ENCODE measurements around the gene CPED1.
"Not testable (repeated sequence)": the region's sequence is repeated elsewhere in the genome, so short reads cannot be mapped to it uniquely, and the experiment has no call there.

Gene CPED1

DNA sequence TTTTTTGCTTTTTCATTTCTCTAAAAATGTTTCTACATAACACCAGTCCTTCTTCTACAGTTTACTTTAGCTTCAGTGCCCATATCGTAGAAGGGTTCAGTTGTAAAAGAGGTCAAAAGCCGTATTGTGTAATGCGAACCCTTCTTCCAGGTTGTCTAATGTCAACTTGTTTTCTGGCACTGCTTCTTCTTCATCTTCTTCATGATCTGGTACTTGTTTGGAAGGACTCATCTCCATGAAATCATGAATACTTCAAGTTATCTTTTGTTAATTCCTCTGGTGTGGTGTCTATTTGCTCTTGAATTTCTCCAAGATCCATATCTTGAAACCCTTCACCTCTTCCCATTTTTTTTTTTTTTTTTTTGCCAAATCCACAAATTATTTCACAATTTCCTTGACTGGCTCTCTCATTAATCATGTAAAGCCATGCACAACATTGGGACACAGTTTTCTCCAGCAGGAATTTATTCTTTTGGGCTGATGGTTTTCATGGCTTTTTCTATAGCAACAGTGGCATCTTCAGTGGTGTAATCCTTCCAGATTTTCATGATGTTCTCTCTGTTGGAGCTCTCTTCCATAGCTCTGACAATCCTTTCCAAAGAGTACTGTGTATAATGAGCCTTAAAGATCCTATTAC, 85.1 kb downstream of the CPED1 start:
- no peak for DNase-seq

DNA sequence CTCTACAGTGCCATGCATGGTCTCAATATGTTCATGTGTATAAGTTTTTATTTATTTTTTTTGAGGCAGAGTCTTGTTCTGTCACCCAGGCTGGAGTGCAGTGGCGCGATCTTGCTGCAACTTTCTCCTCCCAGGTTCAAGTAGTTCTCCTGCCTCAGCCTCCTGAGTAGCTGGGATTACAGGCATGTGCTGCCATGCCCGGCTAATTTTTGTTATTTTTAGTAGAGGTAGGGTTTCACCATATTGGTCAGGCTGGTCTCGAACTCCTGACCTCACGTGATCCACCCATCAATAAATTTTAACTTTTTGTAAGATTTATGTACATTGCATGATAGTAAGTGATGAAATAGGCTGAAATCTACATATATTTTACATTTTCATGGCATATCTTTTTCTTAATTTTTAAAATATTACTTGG, 86.9 kb downstream of the CPED1 start:
- not testable (repeated sequence) for DNase-seq

DNA sequence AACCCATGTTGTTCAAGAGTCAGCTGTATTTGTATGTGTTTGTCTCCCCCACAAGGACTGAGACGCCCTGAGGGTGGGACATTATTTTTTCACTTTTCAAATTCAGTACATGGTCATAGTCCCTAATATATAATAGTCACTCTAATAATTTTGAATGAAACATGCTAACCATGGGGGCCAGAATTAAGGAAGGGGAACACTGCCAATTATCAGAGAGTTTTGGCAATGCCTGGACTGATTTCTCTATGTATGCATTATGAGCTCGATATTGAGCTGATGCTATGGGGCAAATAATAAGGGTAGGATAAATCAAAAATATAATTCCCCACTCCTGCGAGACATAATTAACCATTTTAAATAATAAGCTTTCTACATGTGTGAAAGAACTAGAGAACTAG, 87.4 kb downstream of the CPED1 start:
- DNase-seq = no peak

DNA sequence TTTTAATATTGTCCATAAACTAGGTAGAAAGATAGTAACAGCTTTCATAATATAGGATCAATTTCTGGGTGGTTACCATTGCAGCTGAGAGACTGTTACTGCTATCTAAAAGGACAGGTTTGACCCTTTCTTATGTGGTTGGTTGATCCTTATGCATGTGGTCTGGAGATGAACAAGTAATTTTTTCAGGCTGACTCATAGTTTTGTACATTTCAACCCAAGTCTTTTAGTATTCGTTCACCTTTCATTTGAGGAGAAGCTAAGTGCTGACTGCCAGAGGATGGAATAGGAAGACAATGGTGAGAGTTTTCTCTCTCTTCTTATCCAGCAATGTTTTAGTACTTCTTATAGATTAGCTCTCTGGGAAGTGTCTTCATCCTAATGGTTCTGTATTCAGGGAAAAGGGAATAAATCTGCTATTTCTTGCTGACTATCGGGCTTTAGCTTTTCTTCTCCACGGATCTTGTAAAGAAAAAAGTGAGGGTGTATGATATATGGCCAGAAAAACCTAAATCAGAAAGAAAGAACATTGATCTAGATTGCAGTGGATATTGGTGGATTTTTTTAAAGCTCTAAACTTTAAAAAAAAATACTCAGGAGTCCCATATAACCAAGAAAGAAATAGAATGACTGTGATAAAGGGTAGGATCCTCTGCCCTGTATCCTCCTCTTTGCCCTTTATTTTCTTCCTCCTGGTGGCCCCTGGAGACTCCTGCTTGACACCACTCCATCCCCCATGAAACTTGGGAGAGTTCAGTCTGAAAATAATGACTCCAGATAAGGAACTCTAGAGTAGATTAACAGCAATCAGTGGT, 88.0 kb downstream of the CPED1 start:
- DNase-seq = no peak

DNA sequence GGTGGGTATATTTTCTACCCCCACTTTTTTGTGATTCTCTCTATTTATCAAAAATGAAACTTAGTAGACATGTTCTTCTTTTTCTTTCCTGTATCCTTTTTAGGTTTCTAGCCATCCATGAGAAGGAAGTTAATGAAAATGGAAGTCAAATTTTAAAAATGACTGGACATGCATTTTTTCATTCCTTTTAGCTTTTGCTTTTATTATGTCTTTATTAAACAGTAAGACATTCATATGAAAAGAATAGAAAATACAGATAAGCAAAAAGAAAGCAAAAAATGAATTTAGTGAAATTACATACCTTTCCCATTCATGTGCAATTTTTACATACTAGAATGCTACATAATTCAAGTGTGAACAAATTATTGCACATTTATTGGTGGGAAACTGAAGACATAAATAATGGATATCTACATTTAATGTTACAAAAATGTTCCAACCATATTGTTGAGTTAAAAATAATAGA, 88.7 kb downstream of the CPED1 start:
- no peak for DNase-seq

DNA sequence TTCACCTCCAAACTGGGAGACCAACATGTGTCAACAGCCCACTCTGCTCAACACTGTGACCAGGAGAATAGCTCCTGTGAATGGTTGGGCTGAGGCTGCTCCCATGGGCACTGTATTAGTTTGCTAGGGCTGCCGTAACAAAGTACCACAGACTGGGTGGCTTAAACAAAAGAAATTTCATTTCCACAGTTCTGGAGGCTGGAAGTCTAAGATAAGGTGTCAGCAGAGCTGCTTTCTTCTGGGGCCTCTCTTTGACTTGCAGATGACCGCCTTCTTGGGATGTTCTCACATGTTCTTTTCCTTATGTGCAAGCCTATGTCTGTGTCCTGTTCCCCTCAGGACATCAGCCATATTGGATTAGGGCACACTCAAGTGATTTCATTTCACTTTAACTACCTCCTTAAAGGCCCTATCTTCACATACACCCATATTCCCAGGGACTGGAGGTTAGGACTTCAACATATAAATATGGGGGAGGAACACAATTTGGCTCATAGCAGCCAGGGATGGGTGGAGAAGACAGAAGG, 90.3 kb downstream of the CPED1 start:
- DNase-seq = no peak

DNA sequence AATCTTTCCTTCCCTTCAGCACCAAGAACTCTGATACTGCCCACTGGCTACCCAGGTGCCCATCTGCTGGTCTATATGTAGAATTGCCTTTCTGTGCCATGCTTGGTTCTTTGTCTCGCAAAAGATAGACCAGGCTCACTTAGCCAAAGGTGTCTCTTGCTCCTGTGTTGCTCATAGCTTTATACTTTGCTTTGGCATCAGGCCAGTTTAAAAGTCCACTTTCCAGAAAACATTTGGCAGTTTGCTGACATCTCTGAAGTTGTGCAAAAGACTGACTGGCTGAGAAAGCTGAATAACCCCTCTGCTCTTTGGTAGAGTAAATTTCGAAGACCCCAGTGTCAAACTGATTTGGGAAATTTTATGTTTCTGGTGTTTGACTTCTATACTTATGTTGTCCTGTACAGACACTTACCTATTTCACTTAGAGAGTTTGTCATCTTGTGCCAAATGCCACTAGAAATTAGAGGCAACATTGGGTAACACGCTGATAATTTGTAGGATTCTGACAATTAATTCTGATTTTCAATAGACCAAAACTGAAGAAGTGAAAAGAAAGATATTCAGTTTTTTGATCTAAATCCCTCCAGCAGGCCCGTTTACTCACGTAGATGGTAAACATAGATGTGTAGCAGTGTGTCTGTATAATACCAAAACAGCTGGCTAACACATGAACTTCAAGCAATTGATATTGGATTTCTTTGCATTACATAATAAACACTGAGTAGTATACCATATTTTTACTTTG, 91.1 kb downstream of the CPED1 start:
- DNase-seq = no peak

DNA sequence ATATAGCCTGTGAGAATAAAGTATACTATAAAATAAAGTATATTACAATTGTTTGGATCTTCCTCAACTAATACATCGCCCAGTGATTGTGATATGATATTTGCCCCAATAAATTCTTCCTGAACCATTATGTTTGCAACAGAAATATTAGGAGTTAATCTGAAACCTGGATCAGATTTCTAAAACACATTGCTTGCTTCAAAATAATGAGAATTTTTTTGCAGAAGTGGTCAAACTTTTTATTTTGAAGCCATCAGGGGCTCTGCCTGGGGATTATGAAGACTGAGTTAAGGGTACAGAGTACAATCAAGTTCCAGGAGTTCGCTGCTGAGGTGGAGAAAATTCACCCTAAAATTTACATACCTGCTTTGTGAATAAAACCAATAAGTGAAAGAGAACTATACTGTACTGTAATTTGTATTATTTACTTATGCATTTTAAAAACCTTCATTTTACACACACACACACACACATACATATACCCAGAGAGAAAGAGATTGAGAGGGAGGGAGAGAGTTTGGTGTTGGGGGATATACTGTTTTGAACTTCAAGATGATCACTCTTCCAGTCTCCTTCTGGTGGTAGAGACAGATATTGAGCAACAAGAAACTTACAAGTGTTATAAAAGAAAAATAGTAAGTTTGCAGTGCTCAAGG, 91.9 kb downstream of the CPED1 start:
- DNase-seq = no peak

DNA sequence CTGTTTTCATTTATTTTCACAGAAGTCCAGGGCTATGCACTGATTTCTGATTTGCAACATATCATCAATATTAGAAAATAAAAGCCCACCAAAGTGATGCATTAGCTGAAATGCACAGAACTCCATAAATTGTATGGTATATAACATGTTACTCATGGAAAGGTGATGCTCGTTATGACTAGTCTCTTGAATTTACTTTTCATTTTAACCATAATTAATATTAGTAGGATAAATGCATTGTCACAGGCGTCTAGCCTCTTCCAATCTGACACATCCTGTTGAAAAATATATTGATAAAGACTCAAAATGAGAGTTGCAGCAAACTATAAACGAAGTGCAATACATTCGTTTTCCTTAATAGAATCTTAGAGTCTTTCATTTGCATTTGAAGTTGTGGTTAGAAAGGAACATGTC, 92.4 kb downstream of the CPED1 start:
- no peak for DNase-seq

DNA sequence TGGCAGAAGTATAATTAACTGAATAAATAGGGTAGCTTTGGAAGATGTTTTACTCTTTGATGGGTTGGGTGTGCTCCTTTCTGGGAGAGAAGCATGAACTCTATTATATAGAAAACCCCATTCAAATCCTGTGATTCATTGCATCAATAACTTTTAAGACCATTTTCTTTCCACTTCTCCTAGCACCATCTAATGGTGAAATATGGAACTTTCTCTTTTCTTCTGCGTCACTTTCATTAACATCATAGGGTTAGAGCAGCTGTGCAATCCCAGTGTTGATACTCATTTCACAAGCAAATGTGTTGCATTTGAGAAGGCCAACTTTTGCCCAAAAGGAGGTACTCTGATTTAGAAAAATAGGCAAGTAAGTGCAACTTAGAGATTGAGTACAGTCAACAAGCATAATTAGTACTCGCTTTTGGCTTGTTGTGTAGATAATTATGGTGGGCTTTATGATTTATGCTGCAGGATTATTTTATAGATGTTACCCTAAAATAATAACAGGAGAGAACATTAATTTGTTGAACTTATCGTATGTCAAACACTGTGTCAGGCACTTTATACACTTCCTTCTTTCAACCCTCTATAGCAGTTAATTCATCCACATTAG, 92.9 kb downstream of the CPED1 start:
- DNase-seq = peak; percentile 27 to 85 (median 72)

DNA sequence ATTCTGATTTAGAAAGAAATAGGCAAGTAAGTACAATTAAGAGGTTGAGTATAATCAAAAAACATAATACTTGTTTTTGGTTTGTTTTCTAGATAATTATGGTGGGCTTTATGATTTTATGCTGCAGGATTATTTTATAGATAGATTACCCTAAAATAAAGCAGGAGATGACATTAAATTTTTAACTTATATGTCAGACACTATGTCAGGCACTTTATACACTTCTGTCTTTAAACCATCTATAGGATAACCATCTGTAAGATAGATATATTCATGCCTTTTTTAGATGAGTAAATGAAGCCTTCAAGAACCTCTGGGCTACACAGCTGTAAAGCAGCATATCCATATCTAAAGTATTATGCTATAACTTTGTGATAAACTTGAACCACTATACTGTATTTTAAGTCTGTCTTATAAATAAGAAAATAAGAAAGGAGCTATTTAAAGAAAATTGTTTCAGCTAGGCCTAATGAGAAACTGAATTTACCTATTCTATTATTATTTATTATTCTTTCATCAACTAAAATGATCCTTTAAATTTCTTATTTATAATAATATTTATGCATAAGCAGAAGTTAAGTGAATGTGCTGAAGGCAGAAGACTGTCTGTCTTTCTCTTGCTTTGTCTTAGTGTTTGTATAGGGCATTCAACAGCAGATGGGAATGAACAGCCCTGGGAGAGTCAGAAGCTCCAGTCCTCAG, 94.0 kb downstream of the CPED1 start:
- no peak for DNase-seq

DNA sequence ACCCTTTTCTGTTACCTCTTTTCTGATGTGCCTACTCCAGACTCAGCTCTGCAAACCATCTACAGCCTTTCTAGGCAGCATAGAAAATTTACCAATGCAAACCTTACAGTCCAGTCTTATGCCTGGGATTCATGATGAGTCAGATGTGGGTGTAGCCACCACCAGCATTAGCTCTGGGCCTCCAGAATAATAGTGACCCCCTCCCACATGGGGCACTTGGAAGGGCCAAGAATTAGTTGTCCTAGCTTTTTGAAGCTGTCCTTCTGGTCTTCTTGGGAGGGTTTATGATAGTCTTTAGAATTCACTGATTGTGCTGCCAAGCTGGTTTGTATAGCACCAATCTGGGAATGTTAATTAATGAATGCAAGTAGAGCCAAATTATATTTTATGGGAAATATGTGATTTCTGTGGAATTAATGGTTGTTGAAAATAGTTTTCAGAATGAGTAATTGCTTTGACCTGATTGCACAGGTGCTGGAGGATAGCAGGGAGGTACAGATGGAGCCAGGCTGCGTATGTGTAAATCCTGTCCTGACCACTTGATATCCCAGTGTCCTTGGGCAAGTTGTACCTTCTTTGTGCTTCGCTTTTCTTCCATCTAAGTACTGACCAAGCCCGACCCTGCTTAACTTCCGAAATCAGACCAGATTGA, 94.8 kb downstream of the CPED1 start:
- no peak for DNase-seq

DNA sequence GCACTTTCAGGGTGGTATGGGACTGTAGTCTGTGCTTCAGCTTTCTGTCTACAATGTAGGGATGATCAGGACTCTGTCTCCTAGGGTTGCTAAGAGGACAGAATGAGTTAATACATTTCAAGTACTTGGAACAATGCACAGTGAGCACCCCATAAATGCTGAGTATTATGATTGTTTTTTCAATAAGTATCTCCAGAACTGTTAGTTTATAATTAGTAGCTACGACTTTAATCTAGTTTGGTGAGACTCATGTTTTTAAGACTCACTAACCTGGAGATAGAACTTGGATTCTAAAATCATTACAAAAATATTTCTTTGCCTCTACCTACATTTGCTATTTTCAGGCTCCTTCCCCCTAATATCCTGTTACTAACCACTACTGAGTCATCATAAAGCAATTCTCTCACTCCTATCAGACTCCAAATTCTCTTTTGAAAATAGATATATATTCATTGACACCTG, 95.3 kb downstream of the CPED1 start:
- no peak for DNase-seq

DNA sequence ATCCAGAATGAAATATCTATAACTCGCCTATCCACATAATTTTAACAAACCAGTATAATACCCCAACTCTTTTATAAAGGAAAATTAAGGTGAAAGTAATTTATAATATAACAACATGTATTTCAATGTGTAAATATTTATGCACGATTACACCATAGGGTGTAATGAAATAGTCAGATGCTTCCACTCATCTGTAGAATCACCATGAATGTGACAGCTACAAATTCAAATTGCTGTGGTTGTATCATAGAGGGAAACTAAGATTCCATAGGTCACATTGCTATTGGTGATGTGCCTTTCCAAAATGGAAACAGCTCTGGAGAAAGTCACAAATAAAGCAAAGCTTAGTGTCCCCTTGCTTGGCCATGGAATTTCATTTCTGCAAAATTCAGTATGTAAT, 95.7 kb downstream of the CPED1 start:
- no peak for DNase-seq

DNA sequence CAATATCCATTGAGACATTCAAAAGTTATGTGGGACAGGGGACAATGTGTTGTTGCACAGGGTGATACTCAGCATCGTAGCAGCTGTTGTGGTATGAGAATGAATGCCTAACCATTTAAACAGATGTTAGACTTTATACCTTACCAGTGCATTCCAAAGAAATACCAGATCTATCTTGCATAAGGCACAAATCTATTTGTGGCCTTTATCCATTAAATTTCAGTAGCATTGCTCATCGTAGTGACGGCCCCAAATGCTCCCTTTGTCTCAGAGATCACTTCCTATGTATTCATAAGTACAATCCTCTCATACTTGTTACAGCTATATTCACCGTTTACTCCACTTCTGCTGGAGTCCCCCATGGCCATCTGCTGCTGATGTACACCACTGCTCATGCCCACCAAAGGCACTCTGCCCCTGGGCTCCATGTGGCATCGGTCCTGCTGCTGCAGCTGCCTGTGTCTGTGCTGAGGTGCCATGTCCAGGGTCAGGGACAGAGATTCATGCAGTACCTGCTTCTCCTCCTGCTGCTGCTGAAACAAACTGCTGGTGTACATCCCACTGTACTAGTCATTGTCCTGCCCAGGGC, 96.3 kb downstream of the CPED1 start:
- no peak for DNase-seq

DNA sequence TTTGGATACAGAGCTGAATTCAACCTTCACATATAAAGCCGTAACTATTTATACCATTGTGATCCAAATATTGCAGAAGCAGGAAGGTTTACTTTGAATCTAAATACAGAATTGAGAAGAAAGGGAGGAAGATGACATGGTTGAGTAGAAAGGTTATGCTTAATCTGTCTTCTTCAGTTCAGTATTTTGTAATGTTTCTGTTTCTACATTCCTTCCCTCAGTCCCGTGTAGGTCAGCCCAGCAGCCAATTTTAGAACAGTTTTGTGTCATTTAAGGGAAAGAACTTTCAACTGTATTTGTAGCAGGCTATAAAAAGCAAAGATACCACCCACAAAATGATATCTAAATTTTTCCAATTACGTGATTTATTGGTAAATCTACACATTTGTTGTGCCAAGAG, 97.4 kb downstream of the CPED1 start:
- no peak for DNase-seq

DNA sequence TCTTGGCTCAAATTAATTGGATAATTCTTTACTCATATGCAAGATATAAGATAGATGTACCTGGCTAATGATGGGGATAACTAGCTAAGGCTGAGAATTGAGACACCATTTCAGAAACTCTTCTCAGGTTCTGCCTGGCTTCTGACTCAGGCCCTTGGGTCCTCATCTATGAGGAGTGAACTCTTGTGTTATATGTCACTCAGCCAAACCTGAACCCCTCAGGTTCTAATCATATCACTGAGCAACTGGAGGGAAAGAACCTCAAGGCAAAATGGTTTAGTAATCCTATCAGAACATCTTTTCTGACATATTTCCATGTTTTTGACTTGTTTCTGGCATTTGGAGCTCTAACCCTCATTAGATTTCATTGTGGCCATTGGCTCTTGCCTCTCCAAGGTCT, 100.4 kb downstream of the CPED1 start:
- DNase-seq = no peak

DNA sequence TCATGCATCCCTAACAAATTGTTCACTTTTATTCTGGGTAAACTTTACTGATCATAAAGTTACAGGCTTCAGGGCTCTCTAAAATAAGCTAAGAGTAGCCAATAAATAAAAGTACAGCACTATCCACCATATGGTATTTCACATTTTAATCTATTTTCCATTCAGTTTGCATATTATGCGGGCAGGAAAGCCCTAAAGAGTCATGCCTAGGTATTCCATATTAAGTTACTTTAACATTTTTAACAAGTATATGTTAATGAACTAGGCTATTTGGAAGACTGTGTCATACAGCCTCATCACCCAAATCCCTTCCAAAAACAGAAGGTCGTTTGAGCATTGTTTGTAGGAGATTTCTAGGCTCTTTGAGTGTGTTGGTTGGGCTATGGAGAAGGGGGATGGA, 106.3 kb downstream of the CPED1 start:
- no peak for DNase-seq

DNA sequence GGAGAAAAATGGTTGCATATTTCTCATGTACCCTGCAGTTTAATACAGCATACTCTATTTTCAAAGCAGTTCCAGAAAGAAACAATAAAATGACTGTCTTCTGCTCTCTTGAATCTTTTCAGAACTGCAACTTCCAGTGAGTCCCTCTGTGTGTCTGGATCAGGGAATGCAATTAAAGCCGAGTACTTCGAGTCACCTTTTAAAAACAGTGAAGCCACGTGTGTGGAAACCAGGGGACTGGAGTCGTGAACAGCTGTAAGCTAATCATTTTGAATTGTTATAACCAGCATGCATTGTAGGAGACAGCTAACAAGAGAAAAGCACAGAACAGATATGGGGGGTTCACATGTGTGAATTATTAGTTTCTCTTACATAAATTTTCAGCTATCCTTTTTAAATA, 109.1 kb downstream of the CPED1 start:
- DNase-seq = peak in 2 of 3 experiments; percentile 55 to 85

DNA sequence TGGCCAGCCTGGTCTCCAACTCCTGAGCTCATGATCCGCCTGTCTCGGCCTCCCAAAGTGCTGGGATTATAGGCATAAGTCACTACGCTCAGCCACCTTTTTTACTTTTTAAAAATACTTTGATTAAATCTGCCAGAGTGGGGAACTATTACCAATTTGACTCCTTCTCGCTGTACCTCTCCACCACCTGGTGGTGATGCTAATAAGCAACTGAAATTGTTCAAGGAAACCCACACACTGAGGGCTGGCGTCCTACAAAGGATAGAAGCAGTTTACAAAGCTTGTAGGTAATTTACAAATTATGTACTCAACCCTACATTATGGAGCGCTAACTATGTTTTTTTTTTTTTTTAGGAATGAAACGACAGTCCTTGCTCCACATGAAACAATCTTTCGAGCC, 111.1 kb downstream of the CPED1 start:
- DNase-seq = no peak

DNA sequence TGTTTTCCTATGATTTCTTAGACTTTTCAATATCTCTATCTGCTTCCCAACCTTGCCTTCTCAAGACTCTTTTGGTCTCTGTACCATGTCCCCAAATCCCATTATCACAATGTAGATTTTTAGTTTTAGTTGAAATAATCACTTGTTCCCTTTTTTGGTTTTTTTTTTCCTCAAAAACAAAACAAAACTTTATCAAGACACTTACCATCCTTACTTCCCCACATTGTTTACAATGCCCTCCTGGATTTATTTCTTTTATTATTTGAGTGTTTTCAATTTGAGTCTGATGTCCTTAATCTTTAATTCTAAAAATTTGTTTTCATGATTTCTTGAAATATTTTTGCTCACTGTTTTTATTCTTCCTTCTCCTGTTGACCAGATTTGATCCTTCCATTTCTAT, 112.6 kb downstream of the CPED1 start:
- DNase-seq = no peak
